ENCODE data around the gene PROKR1.

DNA sequence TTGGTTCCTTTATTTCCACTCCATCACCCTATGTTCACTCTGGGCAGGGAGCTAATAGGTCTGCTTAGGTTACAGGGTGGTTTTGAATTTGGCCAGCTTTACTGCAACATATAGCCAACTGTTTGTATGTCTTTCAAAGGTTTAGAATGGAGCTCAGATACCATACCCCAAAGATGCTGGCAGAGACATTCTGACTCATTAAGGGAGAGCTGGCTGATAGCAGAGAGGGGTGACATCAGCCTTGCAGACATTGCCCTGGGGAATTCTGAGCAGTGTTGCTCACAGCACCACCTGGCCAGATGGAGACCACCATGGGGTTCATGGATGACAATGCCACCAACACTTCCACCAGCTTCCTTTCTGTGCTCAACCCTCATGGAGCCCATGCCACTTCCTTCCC is 2.1 kb downstream of the PROKR1 start:
- TF ChIP-seq CTCF (IDR thresholded peaks at IDR 0.05) (no peak), POLR2A (IDR thresholded peaks at IDR 0.05) (no peak)
